ENCODE measurements around the gene TLX3.
A peak's percentile ranks its signal among the peaks of the same experiment; 100 is the strongest.

TLX3 gene

GRCh38 chr5:171306166-171306565, 2.9 kb upstream of the TLX3 start:
- DNase-seq (ENCODE audit: low read depth, low spot score), result no peak

GRCh38 chr5:171306781-171307591, 2.1 kb upstream of the TLX3 start:
- DNase-seq (ENCODE audit: low read depth, low spot score), result peak; percentile 76

GRCh38 chr5:171307789-171308452, 1.1 kb upstream of the TLX3 start:
- peak; percentile 22 for DNase-seq (ENCODE audit: low read depth, low spot score)

GRCh38 chr5:171309276-171310211, 496 bp downstream of the TLX3 start:
- peak; percentile 45 for DNase-seq (ENCODE audit: low read depth, low spot score)

GRCh38 chr5:171310212-171310818, 1.3 kb downstream of the TLX3 start:
- DNase-seq (ENCODE audit: low read depth, low spot score), result peak; percentile 48

- DNase-seq (ENCODE audit: low read depth, low spot score), result no peak
Observed at GRCh38 chr5:171310819-171311321, 1.8 kb downstream of the TLX3 start.

- peak; percentile 79 for DNase-seq (ENCODE audit: low read depth, low spot score)
Observed at GRCh38 chr5:171311322-171312077, 2.5 kb downstream of the TLX3 start.

GRCh38 chr5:171312129-171312974, 3.3 kb downstream of the TLX3 start:
- no peak for DNase-seq (ENCODE audit: low read depth, low spot score)

GRCh38 chr5:171313481-171314206, 4.6 kb downstream of the TLX3 start:
- no peak for DNase-seq (ENCODE audit: low read depth, low spot score)

- peak; percentile 72 for DNase-seq (ENCODE audit: low read depth, low spot score)
Observed at GRCh38 chr5:171314728-171315385, 5.8 kb downstream of the TLX3 start.

- no peak for DNase-seq (ENCODE audit: low read depth, low spot score)
Observed at GRCh38 chr5:171315386-171315891, 6.4 kb downstream of the TLX3 start.

GRCh38 chr5:171315925-171316257, 6.8 kb downstream of the TLX3 start:
- no peak for DNase-seq (ENCODE audit: low read depth, low spot score)

- DNase-seq (ENCODE audit: low read depth, low spot score), result peak; percentile 63
Observed at GRCh38 chr5:171316258-171317121, 7.4 kb downstream of the TLX3 start.

GRCh38 chr5:171317230-171317629, 8.2 kb downstream of the TLX3 start:
- no peak for DNase-seq (ENCODE audit: low read depth, low spot score)

GRCh38 chr5:171318026-171318425, 9.0 kb downstream of the TLX3 start:
- DNase-seq (ENCODE audit: low read depth, low spot score), result peak; percentile 61

- DNase-seq (ENCODE audit: low read depth, low spot score), result no peak
Observed at GRCh38 chr5:171321447-171321846, 12.4 kb downstream of the TLX3 start.

GRCh38 chr5:171322527-171322926, 13.5 kb downstream of the TLX3 start:
- no peak for DNase-seq (ENCODE audit: low read depth, low spot score)
